ENCODE results near the gene CELF2.

The CELF2 gene

GRCh38 chr10:11019724-11020547 lies 2.3 kb downstream of the CELF2 start:
- CTCF ChIA-PET, result no interaction called here
- no peak for DNase-seq (ENCODE audit: low spot score)
- no peak for TF ChIP-seq CTCF (conservative IDR thresholded peaks at IDR 0.05; ENCODE audit: low read depth)
- POLR2A ChIA-PET (ENCODE audit: low non-redundant PET), result no interaction called here
- no peak overlapping the region for H3K27ac ChIP-seq

- DNase-seq (ENCODE audit: low spot score), result no peak
- TF ChIP-seq CTCF (conservative IDR thresholded peaks at IDR 0.05; ENCODE audit: low read depth), result no peak
- ChIA-PET POLR2A (ENCODE audit: low non-redundant PET) (no interaction called here), CTCF (no interaction called here)
- H3K27ac ChIP-seq, result no peak overlapping the region
Observed at GRCh38 chr10:11020548-11020942, 2.9 kb downstream of the CELF2 start.

DNA sequence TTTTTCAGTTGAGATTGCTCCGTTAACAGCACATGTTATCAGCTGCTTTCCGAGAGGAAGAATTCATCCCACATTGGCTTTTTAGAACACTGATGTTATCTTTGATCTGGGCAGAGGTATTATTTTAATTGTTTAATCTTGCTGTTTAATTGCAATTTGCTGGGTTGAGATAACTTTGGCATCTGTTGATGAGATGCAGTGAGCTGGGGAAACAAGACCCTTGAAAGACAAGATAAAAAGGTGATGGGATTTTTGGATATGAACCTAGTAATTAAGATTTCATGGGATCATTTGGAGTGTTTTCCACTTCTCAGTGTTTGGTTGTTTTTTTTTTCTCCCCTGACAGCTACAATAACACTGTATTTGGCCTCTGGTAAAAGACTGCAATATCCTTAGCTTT lies 4.5 kb downstream of the CELF2 start:
- H3K27ac ChIP-seq, result no peak overlapping the region
- ChIA-PET CTCF (no interaction called here), POLR2A (ENCODE audit: low non-redundant PET) (no interaction called here)
- TF ChIP-seq CTCF (conservative IDR thresholded peaks at IDR 0.05; ENCODE audit: low read depth), result no peak
- DNase-seq (ENCODE audit: low spot score), result no peak

DNA sequence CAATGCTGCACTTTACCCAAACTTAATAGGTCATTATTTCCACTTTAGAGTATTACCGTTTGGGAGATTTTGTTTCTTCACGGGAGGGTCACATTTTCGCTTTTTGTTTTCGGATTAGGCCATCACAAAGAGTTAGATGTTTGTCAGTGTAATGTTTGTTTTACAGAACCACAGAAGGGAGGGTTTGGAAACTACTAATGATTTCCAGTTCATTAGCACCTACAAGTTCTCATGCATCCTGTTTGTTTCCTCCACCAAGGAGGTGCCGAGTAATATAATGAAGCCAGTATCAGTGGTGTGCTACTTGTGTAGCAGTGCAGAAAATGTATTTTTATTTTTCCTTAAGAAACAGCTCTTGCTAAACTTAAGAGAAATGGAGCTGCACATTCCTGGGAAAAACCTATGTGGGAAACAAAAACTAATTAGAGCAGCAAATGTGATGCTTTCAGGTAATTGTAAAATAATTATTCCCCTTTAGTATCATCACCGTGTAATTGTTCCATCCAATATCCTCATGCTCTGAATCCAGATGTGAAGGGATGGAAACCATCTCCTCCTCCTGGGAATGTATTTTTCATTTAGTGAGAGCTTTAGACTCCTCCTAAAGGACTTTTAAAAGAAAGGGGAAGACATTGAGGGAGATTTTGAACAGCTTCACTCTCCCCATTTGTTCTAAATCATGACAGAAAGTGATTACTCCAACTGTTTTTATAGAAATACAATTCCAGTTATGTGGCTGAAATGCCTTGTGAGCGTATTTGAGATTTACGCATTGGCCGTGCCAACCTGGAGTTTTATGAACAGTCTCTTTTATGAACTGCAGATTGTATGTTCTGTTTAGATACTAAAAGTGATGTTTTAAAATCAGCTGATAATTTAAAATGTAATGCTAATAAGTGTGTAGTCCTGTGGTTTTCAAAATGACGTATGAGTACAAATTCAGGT lies 5.6 kb downstream of the CELF2 start:
- ChIA-PET POLR2A (ENCODE audit: low non-redundant PET) (no interaction called here), CTCF (no interaction called here)
- TF ChIP-seq CTCF (conservative IDR thresholded peaks at IDR 0.05; ENCODE audit: low read depth), result no peak

GRCh38 chr10:11024596-11024995 lies 6.9 kb downstream of the CELF2 start:
- ChIA-PET CTCF (interaction anchor here (0.6 kb wide), 1 partner anchor 1137 kb away, joined by 3 read pairs; no protein-coding TSS in a partner anchor), POLR2A (ENCODE audit: low non-redundant PET) (interaction anchor here (0.7 kb wide), 1 partner anchor 236 kb away, joined by 3 read pairs; no protein-coding TSS in a partner anchor)
- DNase-seq (ENCODE audit: low spot score), result peak; percentile 24
- 0 out of 2 replicates have a peak overlapping the region, but pooled peaks have one; percentile 18 for H3K27ac ChIP-seq
- TF ChIP-seq CTCF (conservative IDR thresholded peaks at IDR 0.05; ENCODE audit: low read depth), result no peak

More for the DNA sequence above, 5.6 kb downstream of the CELF2 start:
- no peak overlapping the region for H3K27ac ChIP-seq
- no peak for DNase-seq (ENCODE audit: low spot score)

GRCh38 chr10:11025978-11026377 lies 8.3 kb downstream of the CELF2 start:
- CTCF ChIA-PET, result no interaction called here
- TF ChIP-seq CTCF (conservative IDR thresholded peaks at IDR 0.05; ENCODE audit: low read depth), result no peak
- no peak for DNase-seq (ENCODE audit: low spot score)
- POLR2A ChIA-PET (ENCODE audit: low non-redundant PET), result no interaction called here
- no peak overlapping the region for H3K27ac ChIP-seq

Data from RWPE1 (cell line).